Endothelial cell (in vitro differentiated cells): ENCODE data around the gene RCOR3. TPM values are rescaled to one million over a fixed set of nuclear protein-coding genes. Genes with fewer than 3 reads are reported as not detected.
"Not testable (repeated sequence)": the region's sequence is repeated elsewhere in the genome, so short reads cannot be mapped to it uniquely, and the experiment has no call there.

Experiments
- DNase-seq: peaks from one replicate; pipeline ENCODE4 v3.0.0; 2021; ENCODE audit warnings: low spot score
- H3K27ac Mint-ChIP-seq: one replicate; pipeline ENCODE4 v1.8.0; 2021; ENCODE audit warnings: mixed read lengths, inconsistent platforms; ENCODE audit not compliant: unreplicated experiment
- H3K27me3 Mint-ChIP-seq: one replicate; pipeline ENCODE4 v1.8.0; 2021; ENCODE audit warnings: mild to moderate bottlenecking, moderate library complexity, mixed read lengths, inconsistent platforms; ENCODE audit not compliant: unreplicated experiment
- H3K36me3 Mint-ChIP-seq: one replicate; pipeline ENCODE4 v1.8.0; 2021; ENCODE audit warnings: mild to moderate bottlenecking, low read depth, mixed read lengths, inconsistent platforms; ENCODE audit not compliant: unreplicated experiment
- H3K4me1 Mint-ChIP-seq: one replicate; pipeline ENCODE4 v1.8.0; 2021; ENCODE audit warnings: mild to moderate bottlenecking, mixed read lengths, inconsistent platforms; ENCODE audit not compliant: unreplicated experiment
- H3K4me3 Mint-ChIP-seq: one replicate; pipeline ENCODE4 v1.8.0; 2021; ENCODE audit warnings: mild to moderate bottlenecking, mixed read lengths, inconsistent platforms; ENCODE audit not compliant: unreplicated experiment
- H3K9me3 Mint-ChIP-seq: one replicate; pipeline ENCODE4 v1.8.0; 2021; ENCODE audit warnings: mixed read lengths, inconsistent platforms; ENCODE audit not compliant: unreplicated experiment
- CTCF ChIP-seq: fragments of 200-600 bp; sonication (generic); IDR thresholded peaks from one replicate; pipeline ENCODE4 v1.5.0; 2021; ENCODE audit warnings: antibody characterized with exemption; ENCODE audit not compliant: unreplicated experiment
- total RNA-seq: library from RNA; stranded (reverse); fragmentation: NEBNext Ultra II Directional; extraction: Animal tissue kit (Norgen Biotek cat#: 25700); gene quantifications from one replicate; pipeline ENCODE4 v1.2.1, GENCODE V29; 2021; ENCODE audit not compliant: unreplicated experiment

RCOR3 gene
- total RNA-seq, 1 donor from 2014 or later, result 39.6 TPM

GRCh38 chr1:211344152-211344618 lies 85.0 kb downstream of the RCOR3 start:
- Mint-ChIP-seq H3K27me3 (peaks cover 5% of the 10 kb centered on the region), H3K4me3 (no peak overlapping the region), H3K4me1 (peaks cover 12% of the 10 kb centered on the region), H3K27ac (no peak overlapping the region), H3K9me3 (no peaks in the 10 kb centered on the region), H3K36me3 (no peaks in the 10 kb centered on the region)
- DNase-seq, result no peak
- no peak for TF ChIP-seq CTCF

GRCh38 chr1:211345719-211346118 lies 86.6 kb downstream of the RCOR3 start:
- H3K27ac Mint-ChIP-seq, result no peak overlapping the region
- peaks cover 5% of the 10 kb centered on the region for H3K27me3 Mint-ChIP-seq
- H3K36me3 Mint-ChIP-seq, result no peaks in the 10 kb centered on the region
- H3K4me1 Mint-ChIP-seq, result peaks cover 8% of the 10 kb centered on the region
- H3K4me3 Mint-ChIP-seq, result no peak overlapping the region
- H3K9me3 Mint-ChIP-seq, result no peaks in the 10 kb centered on the region
- no peak for DNase-seq
- TF ChIP-seq CTCF, result no peak

- no peak for DNase-seq
- no peak for TF ChIP-seq CTCF
- Mint-ChIP-seq H3K27me3 (peaks cover 7% of the 10 kb centered on the region), H3K9me3 (no peaks in the 10 kb centered on the region), H3K4me3 (no peak overlapping the region), H3K36me3 (peaks cover 11% of the 10 kb centered on the region), H3K27ac (no peak overlapping the region), H3K4me1 (peaks cover 8% of the 10 kb centered on the region)
These were observed 88.1 kb downstream of the RCOR3 start for GRCh38 chr1:211347077-211347844.

GRCh38 chr1:211348547-211348946 lies 89.4 kb downstream of the RCOR3 start:
- H3K27ac Mint-ChIP-seq, result no peak overlapping the region
- no peak for TF ChIP-seq CTCF
- no peak for DNase-seq
- H3K9me3 Mint-ChIP-seq, result no peaks in the 10 kb centered on the region
- H3K36me3 Mint-ChIP-seq, result peaks cover 15% of the 10 kb centered on the region
- H3K4me1 Mint-ChIP-seq, result peaks cover 11% of the 10 kb centered on the region
- H3K27me3 Mint-ChIP-seq, result peaks cover 6% of the 10 kb centered on the region
- H3K4me3 Mint-ChIP-seq, result no peak overlapping the region

DNA sequence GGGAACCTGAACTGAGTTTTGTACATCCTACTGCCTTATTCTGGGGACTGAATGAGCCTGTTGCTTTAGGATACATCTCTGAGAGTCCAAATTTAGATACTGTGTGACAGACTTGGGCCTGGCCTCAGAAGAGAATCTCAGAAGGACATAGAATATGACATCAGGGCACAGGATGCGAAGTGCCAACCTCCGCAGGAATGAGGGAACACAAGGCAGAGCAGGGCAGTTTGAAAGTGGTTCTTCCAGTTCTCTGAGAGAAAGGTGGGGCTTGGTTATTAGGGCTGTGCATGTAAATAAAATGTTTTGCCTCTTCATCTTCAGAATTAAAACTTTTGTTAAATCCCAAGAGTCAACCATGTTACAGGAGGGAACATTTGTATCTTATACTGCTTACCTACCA lies 90.6 kb downstream of the RCOR3 start:
- TF ChIP-seq CTCF, result no peak
- Mint-ChIP-seq H3K4me1 (peaks cover 3% of the 10 kb centered on the region), H3K27ac (no peak overlapping the region), H3K9me3 (no peaks in the 10 kb centered on the region), H3K27me3 (peaks cover 6% of the 10 kb centered on the region), H3K4me3 (no peak overlapping the region), H3K36me3 (peaks cover 15% of the 10 kb centered on the region)
- DNase-seq, result no peak

- H3K4me3 Mint-ChIP-seq, result peak overlapping the region; percentile 8
- not testable (repeated sequence) for DNase-seq, H3K27ac Mint-ChIP-seq, H3K27me3 Mint-ChIP-seq, H3K9me3 Mint-ChIP-seq, H3K4me1 Mint-ChIP-seq
- H3K36me3 Mint-ChIP-seq, result peaks cover 19% of the 10 kb centered on the region
These were observed 92.9 kb downstream of the RCOR3 start for GRCh38 chr1:211352055-211352454.
